Measurements from ENCODE around the gene RLIM.

DNA sequence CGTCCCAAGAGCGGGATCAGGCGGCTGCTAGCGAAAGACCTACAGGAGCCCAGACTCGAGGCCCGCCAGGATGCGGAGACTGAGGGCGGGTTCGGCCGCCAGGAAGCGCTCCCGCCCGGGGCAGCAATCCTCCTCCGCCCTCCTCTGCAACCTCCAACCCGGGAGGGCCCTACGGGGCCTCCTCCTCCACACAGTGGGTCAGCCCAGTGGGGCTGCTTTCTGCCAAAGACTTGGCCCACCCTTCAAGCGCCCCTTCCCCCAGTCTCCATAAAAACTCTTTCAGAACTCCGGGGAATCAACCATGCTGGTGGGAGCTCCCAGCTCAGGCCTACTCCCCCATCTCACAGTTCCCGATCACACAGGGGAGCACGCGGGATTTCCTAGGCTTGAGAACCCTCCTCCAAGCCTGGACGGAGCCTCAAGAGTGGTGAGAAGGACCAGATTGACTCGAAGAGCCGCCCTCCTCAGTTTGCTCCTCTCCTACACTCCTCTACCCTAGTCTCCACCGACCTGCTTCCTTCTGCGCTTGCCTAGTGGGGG lies 77.5 kb downstream of the RLIM start:
- TF ChIP-seq CTCF (IDR thresholded peaks at IDR 0.05 in 2 of 3, conservative IDR thresholded peaks at IDR 0.05 in 1 of 3; ENCODE audit: borderline replicate concordance in 1 of 3, insufficient read depth in 1 of 3, low read depth in 2 of 3, low read length in 2 of 3): no peak
- no peak for TF ChIP-seq JUND (IDR thresholded peaks at IDR 0.05)
- TF ChIP-seq EZH2phosphoT487 (IDR thresholded peaks at IDR 0.05; ENCODE audit: borderline replicate concordance): no peak
- no peak for TF ChIP-seq EGR1 (IDR thresholded peaks at IDR 0.05; ENCODE audit: low read depth)
- TF ChIP-seq SIN3A (IDR thresholded peaks at IDR 0.05; ENCODE audit: low read depth): no peak
- no peak for TF ChIP-seq TCF7L2 (IDR thresholded peaks at IDR 0.05; ENCODE audit: borderline replicate concordance, extremely low read depth, insufficient read depth, insufficient read length)

Measured in HCT116 (cell line).